Activated naive CD8-positive, alpha-beta T cell (primary cell): ENCODE data around the gene MAT1A.
"Not testable (repeated sequence)": the region's sequence is repeated elsewhere in the genome, so short reads cannot be mapped to it uniquely, and the experiment has no call there.

Experiments used
- H3K27ac Mint-ChIP-seq: one replicate; pipeline ENCODE4 v1.8.0; 2021; ENCODE audit warnings: mixed read lengths
- H3K27me3 Mint-ChIP-seq: one replicate; pipeline ENCODE4 v1.8.0; 2021; ENCODE audit warnings: mixed read lengths
- H3K36me3 Mint-ChIP-seq: one replicate; pipeline ENCODE4 v1.8.0; 2021; ENCODE audit warnings: mixed read lengths
- H3K4me1 Mint-ChIP-seq: one replicate; pipeline ENCODE4 v1.8.0; 2021; ENCODE audit warnings: low read depth, mixed read lengths
- H3K4me3 Mint-ChIP-seq: one replicate; pipeline ENCODE4 v1.8.0; 2021; ENCODE audit warnings: mild to moderate bottlenecking, mixed read lengths
- H3K9me3 Mint-ChIP-seq: one replicate; pipeline ENCODE4 v1.8.0; 2021; ENCODE audit warnings: low read depth, mixed read lengths

MAT1A gene

GRCh38 chr10:80234331-80235235 lies 54.9 kb downstream of the MAT1A start:
- not testable (repeated sequence) for H3K27ac Mint-ChIP-seq, H3K4me1 Mint-ChIP-seq, H3K4me3 Mint-ChIP-seq, H3K9me3 Mint-ChIP-seq, H3K36me3 Mint-ChIP-seq, H3K27me3 Mint-ChIP-seq

- H3K4me3 Mint-ChIP-seq, H3K36me3 Mint-ChIP-seq, H3K27ac Mint-ChIP-seq, H3K27me3 Mint-ChIP-seq, H3K4me1 Mint-ChIP-seq, H3K9me3 Mint-ChIP-seq: not testable (repeated sequence)
These were observed 55.6 kb downstream of the MAT1A start for GRCh38 chr10:80233871-80234270.

GRCh38 chr10:80226723-80227122 lies 62.7 kb downstream of the MAT1A start:
- H3K27ac Mint-ChIP-seq, H3K4me3 Mint-ChIP-seq, H3K9me3 Mint-ChIP-seq, H3K4me1 Mint-ChIP-seq, H3K36me3 Mint-ChIP-seq, H3K27me3 Mint-ChIP-seq: not testable (repeated sequence)

DNA sequence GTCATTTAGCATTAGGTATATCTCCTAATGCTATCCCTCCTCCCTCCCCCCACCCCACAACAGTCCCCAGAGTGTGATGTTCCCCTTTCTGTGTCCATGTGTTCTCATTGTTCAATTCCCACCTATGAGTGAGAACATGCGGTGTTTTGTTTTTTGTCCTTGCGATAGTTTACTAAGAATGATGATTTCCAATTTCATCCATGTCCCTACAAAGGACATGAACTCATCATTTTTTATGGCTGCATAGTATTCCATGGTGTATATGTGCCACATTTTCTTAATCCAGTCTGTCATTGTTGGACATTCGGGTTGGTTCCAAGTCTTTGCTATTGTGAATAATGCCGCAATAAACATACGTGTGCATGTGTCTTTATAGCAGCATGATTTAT lies 66.4 kb downstream of the MAT1A start:
- not testable (repeated sequence) for H3K4me3 Mint-ChIP-seq, H3K27me3 Mint-ChIP-seq, H3K4me1 Mint-ChIP-seq, H3K36me3 Mint-ChIP-seq, H3K27ac Mint-ChIP-seq, H3K9me3 Mint-ChIP-seq
